Measurements from ENCODE around the gene VPS16.

DNA sequence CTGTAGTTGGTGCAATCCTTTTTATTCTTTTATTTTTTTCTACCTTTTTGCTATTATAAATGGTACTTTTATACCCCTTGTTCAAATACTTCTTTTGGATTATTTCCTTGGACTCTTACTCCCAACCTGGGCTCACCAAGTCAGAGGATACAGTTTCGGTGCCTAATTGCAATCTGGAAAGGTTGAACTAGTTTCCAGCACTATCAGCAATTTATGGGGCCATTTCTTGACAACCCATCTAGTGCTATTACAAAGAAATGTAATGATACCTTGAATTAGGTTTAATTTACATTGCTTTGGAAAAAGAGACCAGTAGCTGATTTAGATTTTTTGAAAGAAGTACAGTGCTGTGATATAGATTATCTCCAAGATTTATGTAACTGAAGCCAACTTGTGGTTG, 38.0 kb downstream of the VPS16 start:
- TF ChIP-seq, protein P1, sequence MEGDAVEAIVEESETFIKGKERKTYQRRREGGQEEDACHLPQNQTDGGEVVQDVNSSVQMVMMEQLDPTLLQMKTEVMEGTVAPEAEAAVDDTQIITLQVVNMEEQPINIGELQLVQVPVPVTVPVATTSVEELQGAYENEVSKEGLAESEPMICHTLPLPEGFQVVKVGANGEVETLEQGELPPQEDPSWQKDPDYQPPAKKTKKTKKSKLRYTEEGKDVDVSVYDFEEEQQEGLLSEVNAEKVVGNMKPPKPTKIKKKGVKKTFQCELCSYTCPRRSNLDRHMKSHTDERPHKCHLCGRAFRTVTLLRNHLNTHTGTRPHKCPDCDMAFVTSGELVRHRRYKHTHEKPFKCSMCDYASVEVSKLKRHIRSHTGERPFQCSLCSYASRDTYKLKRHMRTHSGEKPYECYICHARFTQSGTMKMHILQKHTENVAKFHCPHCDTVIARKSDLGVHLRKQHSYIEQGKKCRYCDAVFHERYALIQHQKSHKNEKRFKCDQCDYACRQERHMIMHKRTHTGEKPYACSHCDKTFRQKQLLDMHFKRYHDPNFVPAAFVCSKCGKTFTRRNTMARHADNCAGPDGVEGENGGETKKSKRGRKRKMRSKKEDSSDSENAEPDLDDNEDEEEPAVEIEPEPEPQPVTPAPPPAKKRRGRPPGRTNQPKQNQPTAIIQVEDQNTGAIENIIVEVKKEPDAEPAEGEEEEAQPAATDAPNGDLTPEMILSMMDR (IDR thresholded peaks at IDR 0.05) = no peak
- TF ChIP-seq POLR2AphosphoS5 (IDR thresholded peaks at IDR 0.05) = no peak
